GM10248 (cell line): ENCODE measurements around the gene ZIC4.

Experiments
- CTCF ChIA-PET: fragments of 300-600 bp; sonication (Branson Sonifier 250); formaldehyde crosslinking; extraction: SDS; loops from one replicate; lab custom pipeline; 2021; ENCODE audit warnings: antibody characterized with exemption; lab: Yijun Ruan, JAX
- POLR2A ChIA-PET: fragments of 350-650 bp; sonication (Branson Sonifier 250); formaldehyde crosslinking; extraction: SDS; loops from one replicate; lab custom pipeline; 2020; ENCODE audit warnings: antibody characterized with exemption; lab: Yijun Ruan, JAX
- DNase-seq: peaks from one replicate; pipeline ENCODE4 v3.0.0; 2012; ENCODE audit errors: extremely low spot score
- CTCF ChIP-seq: IDR thresholded peaks from 2 replicates; pipeline ENCODE4 v1.5.1; 2012; ENCODE audit warnings: mild to moderate bottlenecking, low read depth; ENCODE audit errors: extremely low read depth, missing control alignments, control extremely low read depth

ZIC4 gene

GRCh38 chr3:147373301-147373700, 33.0 kb downstream of the ZIC4 start:
- DNase-seq, result no peak
- POLR2A ChIA-PET, result no interaction called here
- CTCF ChIA-PET, result no interaction called here

GRCh38 chr3:147372525-147373027, 33.8 kb downstream of the ZIC4 start:
- DNase-seq, result no peak

More at GRCh38 chr3:147373301-147373700, 33.0 kb downstream of the ZIC4 start:
- TF ChIP-seq CTCF, result no peak

GRCh38 chr3:147371771-147372340, 34.5 kb downstream of the ZIC4 start:
- DNase-seq, result no peak
- ChIA-PET POLR2A (no interaction called here), CTCF (interaction anchor here (1.3 kb wide), 1 partner anchor 10 kb away, joined by 4 read pairs; no protein-coding TSS in a partner anchor)
- no peak for TF ChIP-seq CTCF

More at GRCh38 chr3:147372525-147373027, 33.8 kb downstream of the ZIC4 start:
- no peak for TF ChIP-seq CTCF
- ChIA-PET POLR2A (no interaction called here), CTCF (interaction anchor here (1.3 kb wide), 1 partner anchor 11 kb away, joined by 4 read pairs; no protein-coding TSS in a partner anchor)

- ChIA-PET POLR2A (no interaction called here), CTCF (interaction anchor here (1.2 to 1.3 kb wide), 2 partner anchors 10 kb away, joined by 3 to 4 read pairs; no protein-coding TSS in a partner anchor)
- no peak for TF ChIP-seq CTCF
- DNase-seq, result no peak
Observed at GRCh38 chr3:147371140-147371539, 35.2 kb downstream of the ZIC4 start.

- ChIA-PET CTCF (interaction anchor here (1.2 kb wide), 1 partner anchor 9 kb away, joined by 3 read pairs; no protein-coding TSS in a partner anchor), POLR2A (no interaction called here)
- no peak for DNase-seq
- TF ChIP-seq CTCF, result no peak
Observed at GRCh38 chr3:147370349-147370748, 36.0 kb downstream of the ZIC4 start.

GRCh38 chr3:147369661-147370123, 36.7 kb downstream of the ZIC4 start:
- ChIA-PET CTCF (interaction anchor here (1.2 to 1.4 kb wide), 2 partner anchors 8 to 12 kb away, joined by 3 read pairs; no protein-coding TSS in a partner anchor), POLR2A (no interaction called here)
- no peak for DNase-seq
- TF ChIP-seq CTCF, result no peak
